GM19099 (cell line): Measurements from ENCODE around the gene EOMES.
A peak's percentile ranks its signal among the peaks of the same experiment; 100 is the strongest.

Experiments used
- POLR2A ChIP-seq: IDR thresholded peaks from 3 replicates; pipeline ENCODE4 v1.6.1; 2011; ENCODE audit warnings: low read depth; ENCODE audit not compliant: insufficient read length; ENCODE audit errors: extremely low read depth

Gene EOMES

GRCh38 chr3:27721717-27722564 is at the start of gene EOMES:
Gene EOMES, minus strand, starts transcription at chr3:27722323. Its CDS starts 29 bp downstream, at chr3:27722294.
- peak; percentile 72 for TF ChIP-seq POLR2A

- TF ChIP-seq POLR2A = no peak
These were observed 44.9 kb upstream of the EOMES start for GRCh38 chr3:27767000-27767399.

GRCh38 chr3:27758083-27758482 is 36.0 kb upstream of the EOMES start:
- TF ChIP-seq POLR2A = no peak

GRCh38 chr3:27756877-27757276 is 34.8 kb upstream of the EOMES start:
- no peak for TF ChIP-seq POLR2A

GRCh38 chr3:27752926-27753325 is 30.8 kb upstream of the EOMES start:
- TF ChIP-seq POLR2A = no peak

GRCh38 chr3:27749643-27750042 is 27.5 kb upstream of the EOMES start:
- TF ChIP-seq POLR2A = no peak

GRCh38 chr3:27746838-27747237 is 24.7 kb upstream of the EOMES start:
- TF ChIP-seq POLR2A = no peak

- TF ChIP-seq POLR2A = no peak
These were observed 18.7 kb upstream of the EOMES start for GRCh38 chr3:27740854-27741253.

- no peak for TF ChIP-seq POLR2A
These were observed 15.0 kb upstream of the EOMES start for GRCh38 chr3:27737091-27737490.

- TF ChIP-seq POLR2A = no peak
These were observed 8.9 kb upstream of the EOMES start for GRCh38 chr3:27730774-27731659.

GRCh38 chr3:27729748-27730611 is 7.9 kb upstream of the EOMES start:
- no peak for TF ChIP-seq POLR2A

- TF ChIP-seq POLR2A = no peak
These were observed 7.2 kb upstream of the EOMES start for GRCh38 chr3:27729325-27729724.

- no peak for TF ChIP-seq POLR2A
These were observed 6.3 kb upstream of the EOMES start for GRCh38 chr3:27728195-27729087.

- no peak for TF ChIP-seq POLR2A
These were observed 4.1 kb upstream of the EOMES start for GRCh38 chr3:27726240-27726639.
